GM12878 (cell line): ENCODE measurements around the gene HOOK2. TPM values are rescaled to one million over a fixed set of nuclear protein-coding genes. Genes with fewer than 3 reads are reported as not detected.

ENCODE experiments used
- ATAC-seq: fragments of 200-7000 bp; cut with Tn5 transposase; 3 replicates; pipeline ENCODE4 v1.9.1; 2020; ENCODE audit warnings: mild to moderate bottlenecking, moderate library complexity
- BruUV-seq: library from RNA; stranded (reverse); fragments of 400-500 nt; replicated peaks from 2 replicates; lab custom pipeline; 2021; lab: Mats Ljungman, UMichigan
- CTCF ChIA-PET: fragments of 300-600 bp; sonication (Branson Sonifier 250); formaldehyde crosslinking; extraction: SDS; loops from one replicate; lab custom pipeline; 2021; ENCODE audit warnings: inconsistent platforms; lab: Yijun Ruan, JAX
- POLR2A ChIA-PET: fragments of 350-600 bp; formaldehyde crosslinking; extraction: SDS; loops from one replicate; lab custom pipeline; 2021; ENCODE audit warnings: inconsistent platforms; lab: Charles Lee
- RAD21 ChIA-PET: fragments of 300-600 bp; sonication (Branson Sonifier 250); formaldehyde crosslinking; loops from one replicate; lab custom pipeline; 2023; ENCODE audit warnings: antibody characterized with exemption; ENCODE audit not compliant: unreplicated experiment; lab: Charles Lee
- SMC1A ChIA-PET: fragments of 300-600 bp; sonication (Branson Sonifier 250); formaldehyde crosslinking; loops from one replicate; lab custom pipeline; 2023; ENCODE audit not compliant: unreplicated experiment, uncharacterized antibody; lab: Charles Lee
- DNase-seq: peaks from one replicate; pipeline ENCODE4 v3.0.0-alpha.2; 2011; ENCODE audit warnings: low read depth, low spot score
- FAIRE-seq: peaks from 3 replicates; lab custom pipeline; 2011; peaks lifted over from hg19 to GRCh38; lab: Jason Lieb, UNC
- H2AFZ ChIP-seq: 2 replicates; pipeline ENCODE4 v1.6.0; 2011; ENCODE audit warnings: low read depth, low read length, control low read depth; ENCODE audit not compliant: control insufficient read depth
- H3K27ac ChIP-seq: 2 replicates; pipeline ENCODE4 v1.5.1; 2011; ENCODE audit warnings: control low read depth; ENCODE audit not compliant: control insufficient read depth, insufficient read depth
- H3K27me3 ChIP-seq, 2 experiments: replicated peaks in 1 of 2; 2 replicates each; pipeline versions ENCODE4 v1.6.0 to v1.6.1; 2011; ENCODE audit warnings: low read length in 1 of 2; ENCODE audit not compliant: control insufficient read depth in 2 of 2, insufficient read depth in 2 of 2
- H3K36me3 ChIP-seq, 2 experiments: 2 replicates each; pipeline ENCODE4 v1.5.1; 2011; ENCODE audit warnings: low read length in 1 of 2; ENCODE audit not compliant: control insufficient read depth in 2 of 2, insufficient read depth in 2 of 2
- H3K4me1 ChIP-seq: 2 replicates; pipeline ENCODE4 v1.6.1; 2011; ENCODE audit warnings: mild to moderate bottlenecking, low read length, moderate library complexity, mixed read lengths; ENCODE audit not compliant: control insufficient read depth, insufficient read depth
- H3K4me2 ChIP-seq: 2 replicates; pipeline ENCODE4 v1.6.0; 2011; ENCODE audit warnings: control low read depth; ENCODE audit not compliant: control insufficient read depth, insufficient read depth
- H3K4me3 ChIP-seq: fragments of 200-600 bp; sonication (generic); 2 replicates; pipeline ENCODE4 v1.5.1; 2016
- H3K79me2 ChIP-seq: 2 replicates; pipeline ENCODE4 v1.6.0; 2011; ENCODE audit warnings: low read length; ENCODE audit not compliant: control insufficient read depth, insufficient read depth
- H3K9ac ChIP-seq: 2 replicates; pipeline ENCODE4 v1.8.0; 2011; ENCODE audit warnings: low read length, control low read depth, mixed read lengths; ENCODE audit not compliant: control insufficient read depth, insufficient read depth
- H3K9me3 ChIP-seq: replicated peaks from 3 replicates; pipeline ENCODE4 v1.5.1; 2011; ENCODE audit warnings: mild to moderate bottlenecking, low read length; ENCODE audit not compliant: control insufficient read depth, insufficient read depth
- H4K20me1 ChIP-seq: 2 replicates; pipeline ENCODE4 v1.6.0; 2011; ENCODE audit not compliant: control insufficient read depth, insufficient read depth
- LARP7 ChIP-seq: fragments of 450-650 bp; IDR thresholded peaks from 2 replicates; pipeline ENCODE4 v1.6.1; 2017; ENCODE audit warnings: mild to moderate bottlenecking
- NR2C2 ChIP-seq: IDR thresholded peaks from 2 replicates; pipeline ENCODE4 v1.6.1; 2011; ENCODE audit warnings: borderline replicate concordance, low read depth; ENCODE audit not compliant: control insufficient read depth, insufficient read length
- PML ChIP-seq: IDR thresholded peaks from 2 replicates; pipeline ENCODE4 v1.6.1; 2012; ENCODE audit warnings: low read length, inconsistent platforms
- SMARCA5 ChIP-seq: fragments of 450-650 bp; IDR thresholded peaks from 2 replicates; pipeline ENCODE4 v1.6.1; 2017; ENCODE audit warnings: mild to moderate bottlenecking
- ZNF217 ChIP-seq: fragments of 450-650 bp; IDR thresholded peaks from 2 replicates; pipeline ENCODE4 v1.6.1; 2017; ENCODE audit warnings: antibody characterized with exemption, mild to moderate bottlenecking
- WGBS: methylation state at CpG from one replicate; pipeline ENCODE4 v1.1.6; 2016; ENCODE audit warnings: low lambda C conversion rate; ENCODE audit not compliant: insufficient replicate concordance, insufficient coverage; ENCODE audit errors: missing lambda C conversion rate; 5-methylcytosine and 5-hydroxymethylcytosine counted together
- in situ Hi-C: fragments of 300-500 bp; cut with MboI; formaldehyde crosslinking; loops from 9 replicates; pipeline ENCODE4 v1.14.3; 2018; ENCODE audit warnings: mixed read lengths
- intact Hi-C: fragments of 100-400 bp; cut with micrococcal nuclease; formaldehyde crosslinking; loops from one replicate; pipeline ENCODE4 v1.14.2; 2022; ENCODE audit not compliant: unreplicated experiment
- polyA plus RNA-seq, 11 experiments: library from polyadenylated mRNA; depleted of rRNA in 4 of 11; unstranded in 6 of 11; stranded (reverse) in 5 of 11; fragments of >200 nt; fragmentation: Nextera tagmentation in 4 of 11; fragmentation: Illumina TruSeq in 1 of 11; extraction: Ambion mirVana in 4 of 11; extraction: Trizol in 1 of 11; gene quantifications; 1 replicate in 1 of 11; 2 replicates in 10 of 11; pipeline versions ENCODE4 v1.2.1 to v1.2.3, GENCODE V29; 2011 to 2016; ENCODE audit warnings: inconsistent platforms in 2 of 11, missing spikeins in 2 of 11, low read depth in 1 of 11
- total RNA-seq, 4 experiments: library from RNA; depleted of rRNA in 3 of 4; stranded (reverse); fragments of >200 nt in 3 of 4; fragmentation: Illumina TruSeq in 1 of 4; extraction: Trizol in 1 of 4; gene quantifications; 2 replicates each; pipeline versions ENCODE4 v1.2.1 to v1.2.3, GENCODE V29; 2013 to 2021
- TF ChIP-seq, protein P1 (sequence below): fragments of 150-350 bp; IDR thresholded peaks from 2 replicates; pipeline ENCODE4 v1.6.1; 2014; ENCODE audit warnings: mild to moderate bottlenecking, low read depth, low read length
- TF ChIP-seq, protein P2 (sequence below): fragments of 450-650 bp; conservative IDR thresholded peaks from 2 replicates; pipeline ENCODE4 v1.6.1; 2017; ENCODE audit warnings: mild to moderate bottlenecking, moderate library complexity
- TF ChIP-seq, protein P3 (sequence below): fragments of 450-650 bp; IDR thresholded peaks from 2 replicates; pipeline ENCODE4 v1.6.1; 2017; ENCODE audit warnings: mild to moderate bottlenecking, low read depth, inconsistent platforms; ENCODE audit not compliant: poor library complexity, severe bottlenecking
- TF ChIP-seq, protein P4 (sequence below): fragments of 450-650 bp; formaldehyde crosslinking; IDR thresholded peaks from 2 replicates; pipeline ENCODE4 v1.5.0; 2022; ENCODE audit warnings: mild to moderate bottlenecking, missing genetic modification characterization

Gene HOOK2
- total and polyA plus RNA-seq, 10 of the 15 experiments (the other 5 are each of a cell fraction or from before 2014, with no cell fraction given), result 1.5 to 9.6 (median 6.2) TPM

DNA sequence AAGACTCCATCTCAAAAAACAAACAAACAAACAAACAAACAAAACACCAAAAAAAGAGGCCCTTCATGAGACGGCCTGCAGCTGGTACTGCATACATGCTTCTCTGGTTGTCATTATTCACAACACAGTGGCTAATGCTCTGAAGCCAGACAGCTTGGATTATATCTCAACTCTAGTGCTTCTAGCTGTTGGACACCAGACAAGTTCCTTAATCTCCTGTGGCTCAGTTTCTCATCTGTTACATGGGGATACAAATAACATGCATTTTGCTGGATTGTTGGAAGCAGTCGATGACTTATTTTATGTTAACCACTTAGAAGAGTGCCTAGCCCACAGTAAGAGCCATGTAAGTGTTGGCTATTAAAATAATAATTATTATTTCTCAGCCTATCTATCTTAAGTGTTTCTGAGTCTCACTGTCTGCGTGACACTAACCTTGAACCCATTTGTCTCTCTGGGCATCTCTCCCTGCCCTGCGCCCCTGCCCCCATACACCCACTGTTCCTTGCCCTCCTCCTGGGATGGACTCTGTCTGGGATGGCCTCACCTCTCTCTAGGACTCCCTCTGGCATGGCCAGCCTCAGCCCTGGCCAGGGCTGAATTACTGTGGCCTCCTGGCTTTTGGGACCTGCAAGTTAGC is 12.8 kb upstream of the HOOK2 start:
- ChIA-PET CTCF (interaction anchor here (1.3 to 4.2 kb wide), 4 partner anchors 8 to 22 kb away, joined by 3 to 44 read pairs (median 15); no protein-coding TSS in a partner anchor), POLR2A (interaction anchor here (0.5 to 3.4 kb wide), 7 partner anchors 8 to 367 kb away, joined by 4 to 66 read pairs (median 5); no protein-coding TSS in a partner anchor), SMC1A (interaction anchor here (1.4 to 4.1 kb wide), 4 partner anchors 8 to 28 kb away, joined by 3 to 28 read pairs (median 4); no protein-coding TSS in a partner anchor), RAD21 (interaction anchor here (0.7 to 4.5 kb wide), 4 partner anchors 8 to 60 kb away, joined by 3 to 49 read pairs (median 3); no protein-coding TSS in a partner anchor)
- no peaks in the 10 kb centered on the region for H3K9me3 ChIP-seq
- ATAC-seq, result no peak
- FAIRE-seq, result no peak
- peaks cover 37% of the 10 kb centered on the region for H3K79me2 ChIP-seq
- H3K27ac ChIP-seq, result peak overlapping the region; percentile 99
- in situ Hi-C loops, result no loop called here
- peak overlapping the region; percentile 90 for H3K4me3 ChIP-seq
- H3K36me3 ChIP-seq, result no peaks in the 10 kb centered on the region
- WGBS, result 13% methylated on average over 4 of the region's 4 CpGs
- intact Hi-C loops, result loop anchor here (5.0 to 10.0 kb wide), 2 partner anchors 149 to 1693 kb away; partner anchors contain the start of gene CALR
- H3K27me3 ChIP-seq, result no peaks in the 10 kb centered on the region
- H2AFZ ChIP-seq, result no peak overlapping the region
- H3K4me1 ChIP-seq, result peaks cover 60% of the 10 kb centered on the region
- BruUV-seq, result no TSS peak
- no peak for DNase-seq
- no peaks in the 10 kb centered on the region for H4K20me1 ChIP-seq
- peak overlapping the region; percentile 97 for H3K4me2 ChIP-seq
- peak overlapping the region; percentile 97 for H3K9ac ChIP-seq
- TF ChIP-seq LARP7, result peak; percentile 76; the same call in 1 of the 2 replicates
- peak; percentile 83 for TF ChIP-seq SMARCA5
- TF ChIP-seq, protein P1, sequence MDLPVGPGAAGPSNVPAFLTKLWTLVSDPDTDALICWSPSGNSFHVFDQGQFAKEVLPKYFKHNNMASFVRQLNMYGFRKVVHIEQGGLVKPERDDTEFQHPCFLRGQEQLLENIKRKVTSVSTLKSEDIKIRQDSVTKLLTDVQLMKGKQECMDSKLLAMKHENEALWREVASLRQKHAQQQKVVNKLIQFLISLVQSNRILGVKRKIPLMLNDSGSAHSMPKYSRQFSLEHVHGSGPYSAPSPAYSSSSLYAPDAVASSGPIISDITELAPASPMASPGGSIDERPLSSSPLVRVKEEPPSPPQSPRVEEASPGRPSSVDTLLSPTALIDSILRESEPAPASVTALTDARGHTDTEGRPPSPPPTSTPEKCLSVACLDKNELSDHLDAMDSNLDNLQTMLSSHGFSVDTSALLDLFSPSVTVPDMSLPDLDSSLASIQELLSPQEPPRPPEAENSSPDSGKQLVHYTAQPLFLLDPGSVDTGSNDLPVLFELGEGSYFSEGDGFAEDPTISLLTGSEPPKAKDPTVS, result no peak
- TF ChIP-seq PML, result no peak
- TF ChIP-seq, protein P2, sequence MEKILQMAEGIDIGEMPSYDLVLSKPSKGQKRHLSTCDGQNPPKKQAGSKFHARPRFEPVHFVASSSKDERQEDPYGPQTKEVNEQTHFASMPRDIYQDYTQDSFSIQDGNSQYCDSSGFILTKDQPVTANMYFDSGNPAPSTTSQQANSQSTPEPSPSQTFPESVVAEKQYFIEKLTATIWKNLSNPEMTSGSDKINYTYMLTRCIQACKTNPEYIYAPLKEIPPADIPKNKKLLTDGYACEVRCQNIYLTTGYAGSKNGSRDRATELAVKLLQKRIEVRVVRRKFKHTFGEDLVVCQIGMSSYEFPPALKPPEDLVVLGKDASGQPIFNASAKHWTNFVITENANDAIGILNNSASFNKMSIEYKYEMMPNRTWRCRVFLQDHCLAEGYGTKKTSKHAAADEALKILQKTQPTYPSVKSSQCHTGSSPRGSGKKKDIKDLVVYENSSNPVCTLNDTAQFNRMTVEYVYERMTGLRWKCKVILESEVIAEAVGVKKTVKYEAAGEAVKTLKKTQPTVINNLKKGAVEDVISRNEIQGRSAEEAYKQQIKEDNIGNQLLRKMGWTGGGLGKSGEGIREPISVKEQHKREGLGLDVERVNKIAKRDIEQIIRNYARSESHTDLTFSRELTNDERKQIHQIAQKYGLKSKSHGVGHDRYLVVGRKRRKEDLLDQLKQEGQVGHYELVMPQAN, result 0 out of 2 replicates have a peak, but pooled peaks have one; percentile 33
- no peak for TF ChIP-seq ZNF217
- TF ChIP-seq, protein P3, sequence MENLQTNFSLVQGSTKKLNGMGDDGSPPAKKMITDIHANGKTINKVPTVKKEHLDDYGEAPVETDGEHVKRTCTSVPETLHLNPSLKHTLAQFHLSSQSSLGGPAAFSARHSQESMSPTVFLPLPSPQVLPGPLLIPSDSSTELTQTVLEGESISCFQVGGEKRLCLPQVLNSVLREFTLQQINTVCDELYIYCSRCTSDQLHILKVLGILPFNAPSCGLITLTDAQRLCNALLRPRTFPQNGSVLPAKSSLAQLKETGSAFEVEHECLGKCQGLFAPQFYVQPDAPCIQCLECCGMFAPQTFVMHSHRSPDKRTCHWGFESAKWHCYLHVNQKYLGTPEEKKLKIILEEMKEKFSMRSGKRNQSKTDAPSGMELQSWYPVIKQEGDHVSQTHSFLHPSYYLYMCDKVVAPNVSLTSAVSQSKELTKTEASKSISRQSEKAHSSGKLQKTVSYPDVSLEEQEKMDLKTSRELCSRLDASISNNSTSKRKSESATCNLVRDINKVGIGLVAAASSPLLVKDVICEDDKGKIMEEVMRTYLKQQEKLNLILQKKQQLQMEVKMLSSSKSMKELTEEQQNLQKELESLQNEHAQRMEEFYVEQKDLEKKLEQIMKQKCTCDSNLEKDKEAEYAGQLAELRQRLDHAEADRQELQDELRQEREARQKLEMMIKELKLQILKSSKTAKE, result no peak
- no peak for TF ChIP-seq NR2C2
- TF ChIP-seq, protein P4, sequence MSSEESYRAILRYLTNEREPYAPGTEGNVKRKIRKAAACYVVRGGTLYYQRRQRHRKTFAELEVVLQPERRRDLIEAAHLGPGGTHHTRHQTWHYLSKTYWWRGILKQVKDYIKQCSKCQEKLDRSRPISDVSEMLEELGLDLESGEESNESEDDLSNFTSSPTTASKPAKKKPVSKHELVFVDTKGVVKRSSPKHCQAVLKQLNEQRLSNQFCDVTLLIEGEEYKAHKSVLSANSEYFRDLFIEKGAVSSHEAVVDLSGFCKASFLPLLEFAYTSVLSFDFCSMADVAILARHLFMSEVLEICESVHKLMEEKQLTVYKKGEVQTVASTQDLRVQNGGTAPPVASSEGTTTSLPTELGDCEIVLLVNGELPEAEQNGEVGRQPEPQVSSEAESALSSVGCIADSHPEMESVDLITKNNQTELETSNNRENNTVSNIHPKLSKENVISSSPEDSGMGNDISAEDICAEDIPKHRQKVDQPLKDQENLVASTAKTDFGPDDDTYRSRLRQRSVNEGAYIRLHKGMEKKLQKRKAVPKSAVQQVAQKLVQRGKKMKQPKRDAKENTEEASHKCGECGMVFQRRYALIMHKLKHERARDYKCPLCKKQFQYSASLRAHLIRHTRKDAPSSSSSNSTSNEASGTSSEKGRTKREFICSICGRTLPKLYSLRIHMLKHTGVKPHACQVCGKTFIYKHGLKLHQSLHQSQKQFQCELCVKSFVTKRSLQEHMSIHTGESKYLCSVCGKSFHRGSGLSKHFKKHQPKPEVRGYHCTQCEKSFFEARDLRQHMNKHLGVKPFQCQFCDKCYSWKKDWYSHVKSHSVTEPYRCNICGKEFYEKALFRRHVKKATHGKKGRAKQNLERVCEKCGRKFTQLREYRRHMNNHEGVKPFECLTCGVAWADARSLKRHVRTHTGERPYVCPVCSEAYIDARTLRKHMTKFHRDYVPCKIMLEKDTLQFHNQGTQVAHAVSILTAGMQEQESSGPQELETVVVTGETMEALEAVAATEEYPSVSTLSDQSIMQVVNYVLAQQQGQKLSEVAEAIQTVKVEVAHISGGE (CRISPR knock-in tag), result no peak
